Measurements from ENCODE around the gene ABHD2. TPM values are rescaled to one million over a fixed set of nuclear protein-coding genes. Genes with fewer than 3 reads are reported as not detected.

ABHD2 gene
- total RNA-seq, 1 experiment from 2014 or later: 52.4 TPM

DNA sequence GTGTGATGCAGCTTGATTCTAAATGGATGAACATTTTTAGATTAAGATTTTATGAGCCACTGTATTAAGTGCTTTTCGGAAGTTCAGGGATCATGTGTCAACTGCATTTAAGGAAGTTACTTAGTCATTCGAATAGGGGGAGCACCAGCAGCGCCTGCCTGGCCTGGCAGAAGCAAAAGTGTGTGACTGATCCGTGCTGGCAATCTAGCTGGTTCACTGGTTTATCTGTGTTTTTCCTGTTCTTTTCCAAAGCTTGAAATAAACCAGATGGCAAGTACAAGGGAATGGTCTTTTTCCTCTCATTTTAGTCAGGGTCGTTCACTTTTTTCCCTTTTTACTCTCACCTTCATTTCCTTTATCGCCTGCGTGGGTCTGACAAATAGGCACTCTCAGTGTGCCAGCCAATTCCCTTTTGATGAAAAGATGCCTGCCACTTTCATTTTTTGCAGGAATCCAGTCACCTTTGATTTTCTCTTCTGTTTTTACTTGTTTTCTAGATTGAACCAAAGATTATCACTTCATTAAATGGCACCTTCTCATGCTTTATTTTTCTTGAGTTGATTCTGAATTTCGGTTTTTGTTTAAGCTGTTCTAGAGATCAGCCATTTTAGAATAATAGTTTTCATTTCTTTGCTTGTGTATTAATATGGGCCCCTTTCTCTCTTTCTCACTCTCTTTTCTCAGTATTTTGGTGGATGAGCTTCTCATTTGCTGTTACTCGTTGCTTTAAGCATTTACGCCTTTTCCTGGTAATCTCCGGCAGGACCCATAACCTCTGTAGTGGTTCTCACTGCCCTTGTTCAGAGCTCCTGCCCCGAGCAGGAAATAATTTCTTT is 2.8 kb downstream of the ABHD2 start:
- intact Hi-C loops (cut with micrococcal nuclease; ENCODE audit: unreplicated experiment): no loop called here
- peak; percentile 72 for DNase-seq (ENCODE audit: low spot score)
- H3K4me3 ChIP-seq (ENCODE audit: low read depth, low read length, poor library complexity, severe bottlenecking): peak overlapping the region; percentile 24
- peak overlapping the region; percentile 20 for H3K27ac ChIP-seq (ENCODE audit: low read depth, low read length, poor library complexity, severe bottlenecking)
- CTCF ChIA-PET: interaction anchor here (0.6 to 1.5 kb wide), 4 partner anchors 10 to 80 kb away, joined by 3 to 4 read pairs (median 3); no protein-coding TSS in a partner anchor
- H3K36me3 ChIP-seq (ENCODE audit: insufficient read depth, low read length, poor library complexity, severe bottlenecking): no peaks in the 10 kb centered on the region
- TSS peak; percentile 47 for BruUV-seq (replicated peaks)
- H3K4me1 ChIP-seq (ENCODE audit: insufficient read depth, low read length, poor library complexity, severe bottlenecking): peaks cover 32% of the 10 kb centered on the region
- TF ChIP-seq EZH2 (IDR thresholded peaks at IDR 0.05; ENCODE audit: borderline replicate concordance, low read depth, low read length, poor library complexity, severe bottlenecking): no peak
- TF ChIP-seq, protein P1, sequence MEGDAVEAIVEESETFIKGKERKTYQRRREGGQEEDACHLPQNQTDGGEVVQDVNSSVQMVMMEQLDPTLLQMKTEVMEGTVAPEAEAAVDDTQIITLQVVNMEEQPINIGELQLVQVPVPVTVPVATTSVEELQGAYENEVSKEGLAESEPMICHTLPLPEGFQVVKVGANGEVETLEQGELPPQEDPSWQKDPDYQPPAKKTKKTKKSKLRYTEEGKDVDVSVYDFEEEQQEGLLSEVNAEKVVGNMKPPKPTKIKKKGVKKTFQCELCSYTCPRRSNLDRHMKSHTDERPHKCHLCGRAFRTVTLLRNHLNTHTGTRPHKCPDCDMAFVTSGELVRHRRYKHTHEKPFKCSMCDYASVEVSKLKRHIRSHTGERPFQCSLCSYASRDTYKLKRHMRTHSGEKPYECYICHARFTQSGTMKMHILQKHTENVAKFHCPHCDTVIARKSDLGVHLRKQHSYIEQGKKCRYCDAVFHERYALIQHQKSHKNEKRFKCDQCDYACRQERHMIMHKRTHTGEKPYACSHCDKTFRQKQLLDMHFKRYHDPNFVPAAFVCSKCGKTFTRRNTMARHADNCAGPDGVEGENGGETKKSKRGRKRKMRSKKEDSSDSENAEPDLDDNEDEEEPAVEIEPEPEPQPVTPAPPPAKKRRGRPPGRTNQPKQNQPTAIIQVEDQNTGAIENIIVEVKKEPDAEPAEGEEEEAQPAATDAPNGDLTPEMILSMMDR (conservative IDR thresholded peaks at IDR 0.05; ENCODE audit: low read depth, low read length): peak; percentile 27; the same call in 1 of the 2 replicates
- no peaks in the 10 kb centered on the region for H3K27me3 ChIP-seq (replicated peaks; ENCODE audit: insufficient read depth, low read depth, low read length, poor library complexity)
- POLR2A ChIA-PET (ENCODE audit: low non-redundant PET): no interaction called here
- H3K9me3 ChIP-seq (ENCODE audit: low read depth, low read length, poor library complexity, severe bottlenecking): no peaks in the 10 kb centered on the region

DNA sequence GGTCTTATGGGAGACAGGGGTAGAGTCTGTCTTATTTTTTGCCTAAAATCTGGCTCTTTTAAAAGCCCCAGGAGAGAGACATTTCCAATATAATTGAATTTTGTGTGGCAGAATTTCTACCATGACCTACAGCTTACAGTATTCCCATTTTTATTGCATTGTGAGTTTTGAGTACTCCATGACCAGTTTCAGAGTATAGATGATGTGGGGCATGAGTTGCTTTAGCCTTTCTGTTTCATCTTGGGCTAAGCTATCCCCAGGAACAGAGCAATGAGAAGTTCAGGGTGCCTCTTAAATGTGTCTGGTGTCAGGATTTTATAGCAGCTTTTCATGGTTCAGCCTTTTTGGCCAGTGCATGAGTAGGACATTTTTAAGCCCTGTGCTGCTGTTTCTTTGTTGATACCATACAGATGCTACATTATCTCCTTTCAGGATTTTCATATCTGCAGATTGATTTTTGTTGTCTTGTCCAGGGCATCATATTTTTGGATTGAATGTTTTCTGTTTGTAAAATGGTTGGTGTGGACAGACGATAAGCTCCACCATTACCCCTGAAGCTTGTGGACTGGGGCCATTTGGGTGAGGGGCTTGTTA is 3.5 kb downstream of the ABHD2 start:
- TF ChIP-seq, protein P1 (conservative IDR thresholded peaks at IDR 0.05; ENCODE audit: low read depth, low read length): no peak
- TF ChIP-seq EZH2 (IDR thresholded peaks at IDR 0.05; ENCODE audit: borderline replicate concordance, low read depth, low read length, poor library complexity, severe bottlenecking): no peak
- Histone ChIP-seq H3K36me3 (ENCODE audit: insufficient read depth, low read length, poor library complexity, severe bottlenecking) (no peaks in the 10 kb centered on the region), H3K27me3 (replicated peaks; ENCODE audit: insufficient read depth, low read depth, low read length, poor library complexity) (no peaks in the 10 kb centered on the region), H3K9me3 (ENCODE audit: low read depth, low read length, poor library complexity, severe bottlenecking) (no peaks in the 10 kb centered on the region), H3K4me3 (ENCODE audit: low read depth, low read length, poor library complexity, severe bottlenecking) (no peak overlapping the region), H3K4me1 (ENCODE audit: insufficient read depth, low read length, poor library complexity, severe bottlenecking) (peaks cover 32% of the 10 kb centered on the region), H3K27ac (ENCODE audit: low read depth, low read length, poor library complexity, severe bottlenecking) (peak overlapping the region; percentile 20)
- no TSS peak for BruUV-seq (replicated peaks)
- ChIA-PET CTCF (interaction anchor here (0.6 to 1.5 kb wide), 4 partner anchors 9 to 79 kb away, joined by 3 to 4 read pairs (median 3); no protein-coding TSS in a partner anchor), POLR2A (ENCODE audit: low non-redundant PET) (no interaction called here)
- intact Hi-C loops (cut with micrococcal nuclease; ENCODE audit: unreplicated experiment): no loop called here
- no peak for DNase-seq (ENCODE audit: low spot score)

DNA sequence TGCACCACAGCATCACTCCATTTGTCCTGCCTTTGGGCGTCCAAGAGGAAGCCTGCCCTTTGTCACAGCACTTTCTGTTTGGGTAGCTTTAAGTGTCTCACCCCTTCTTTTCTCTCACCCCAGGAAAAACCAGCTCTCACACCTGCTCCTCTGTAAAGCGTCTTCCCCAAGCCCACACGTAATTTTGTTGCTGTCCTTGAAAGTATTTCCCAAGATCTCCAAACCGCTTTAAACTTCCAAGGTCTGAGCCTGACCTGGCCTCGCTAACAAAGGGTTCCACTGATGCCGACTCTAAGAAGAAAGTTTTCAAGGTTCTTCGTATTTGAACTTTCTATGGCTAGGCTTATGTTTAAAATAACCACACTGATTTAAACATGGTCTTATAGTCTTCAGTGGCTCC is 5.3 kb downstream of the ABHD2 start:
- BruUV-seq (replicated peaks): no TSS peak
- Histone ChIP-seq H3K9me3 (ENCODE audit: low read depth, low read length, poor library complexity, severe bottlenecking) (no peaks in the 10 kb centered on the region), H3K4me3 (ENCODE audit: low read depth, low read length, poor library complexity, severe bottlenecking) (no peak overlapping the region), H3K36me3 (ENCODE audit: insufficient read depth, low read length, poor library complexity, severe bottlenecking) (no peaks in the 10 kb centered on the region), H3K27me3 (replicated peaks; ENCODE audit: insufficient read depth, low read depth, low read length, poor library complexity) (no peaks in the 10 kb centered on the region), H3K4me1 (ENCODE audit: insufficient read depth, low read length, poor library complexity, severe bottlenecking) (peaks cover 27% of the 10 kb centered on the region), H3K27ac (ENCODE audit: low read depth, low read length, poor library complexity, severe bottlenecking) (no peak overlapping the region)
- intact Hi-C loops (cut with micrococcal nuclease; ENCODE audit: unreplicated experiment): no loop called here
- ChIA-PET CTCF (no interaction called here), POLR2A (ENCODE audit: low non-redundant PET) (no interaction called here)
- no peak for DNase-seq (ENCODE audit: low spot score)
- TF ChIP-seq, protein P1 (conservative IDR thresholded peaks at IDR 0.05; ENCODE audit: low read depth, low read length): no peak
- no peak for TF ChIP-seq EZH2 (IDR thresholded peaks at IDR 0.05; ENCODE audit: borderline replicate concordance, low read depth, low read length, poor library complexity, severe bottlenecking)
